ENCODE data around the gene OR2C1. TPM values are rescaled to one million over a fixed set of nuclear protein-coding genes. Genes with fewer than 3 reads are reported as not detected.

OR2C1 gene
- total RNA-seq, 1 donor from 2014 or later = not detected

GRCh38 chr16:3362931-3363330 is 7.2 kb downstream of the OR2C1 start:
- DNase-seq (ENCODE audit: low read depth) = no peak
- no peak overlapping the region for H3K4me3 ChIP-seq (ENCODE audit: low read depth, low read length)
- TF ChIP-seq, protein P1, sequence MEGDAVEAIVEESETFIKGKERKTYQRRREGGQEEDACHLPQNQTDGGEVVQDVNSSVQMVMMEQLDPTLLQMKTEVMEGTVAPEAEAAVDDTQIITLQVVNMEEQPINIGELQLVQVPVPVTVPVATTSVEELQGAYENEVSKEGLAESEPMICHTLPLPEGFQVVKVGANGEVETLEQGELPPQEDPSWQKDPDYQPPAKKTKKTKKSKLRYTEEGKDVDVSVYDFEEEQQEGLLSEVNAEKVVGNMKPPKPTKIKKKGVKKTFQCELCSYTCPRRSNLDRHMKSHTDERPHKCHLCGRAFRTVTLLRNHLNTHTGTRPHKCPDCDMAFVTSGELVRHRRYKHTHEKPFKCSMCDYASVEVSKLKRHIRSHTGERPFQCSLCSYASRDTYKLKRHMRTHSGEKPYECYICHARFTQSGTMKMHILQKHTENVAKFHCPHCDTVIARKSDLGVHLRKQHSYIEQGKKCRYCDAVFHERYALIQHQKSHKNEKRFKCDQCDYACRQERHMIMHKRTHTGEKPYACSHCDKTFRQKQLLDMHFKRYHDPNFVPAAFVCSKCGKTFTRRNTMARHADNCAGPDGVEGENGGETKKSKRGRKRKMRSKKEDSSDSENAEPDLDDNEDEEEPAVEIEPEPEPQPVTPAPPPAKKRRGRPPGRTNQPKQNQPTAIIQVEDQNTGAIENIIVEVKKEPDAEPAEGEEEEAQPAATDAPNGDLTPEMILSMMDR (conservative IDR thresholded peaks at IDR 0.05; ENCODE audit: low read depth, low read length) = no peak

- TF ChIP-seq, protein P1 (conservative IDR thresholded peaks at IDR 0.05; ENCODE audit: low read depth, low read length) = no peak
- H3K4me3 ChIP-seq (ENCODE audit: low read depth, low read length) = no peak overlapping the region
Observed at GRCh38 chr16:3363793-3364192, 8.1 kb downstream of the OR2C1 start.

GRCh38 chr16:3364774-3365427 is 9.2 kb downstream of the OR2C1 start:
- TF ChIP-seq, protein P1 (conservative IDR thresholded peaks at IDR 0.05; ENCODE audit: low read depth, low read length) = no peak
- H3K4me3 ChIP-seq (ENCODE audit: low read depth, low read length) = peak overlapping the region; percentile 62
- peak; percentile 37 for DNase-seq (ENCODE audit: low read depth)

More at GRCh38 chr16:3363793-3364192, 8.1 kb downstream of the OR2C1 start:
- no peak for DNase-seq (ENCODE audit: low read depth)

DNA sequence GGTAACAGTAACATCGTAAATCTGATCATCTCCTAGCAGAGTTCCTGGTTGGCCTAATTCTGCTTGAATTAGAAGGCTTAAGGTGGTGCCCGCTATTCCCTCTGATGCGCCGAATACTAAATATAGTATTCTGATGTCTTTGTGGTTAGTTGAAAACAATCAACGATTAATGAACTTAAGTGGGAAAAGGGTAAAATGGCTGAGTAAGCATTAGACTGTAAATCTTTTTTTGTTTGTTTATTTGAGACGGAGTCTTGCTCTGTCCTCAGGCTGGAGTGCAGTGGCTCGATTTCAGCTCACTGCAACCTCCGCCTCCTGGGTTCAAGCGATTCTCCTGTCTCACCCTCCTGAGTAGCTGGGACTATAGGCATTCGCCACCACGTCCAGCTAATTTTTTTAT is 13.4 kb downstream of the OR2C1 start:
- H3K4me3 ChIP-seq (ENCODE audit: low read depth, low read length) = no peak overlapping the region
- DNase-seq (ENCODE audit: low read depth) = no peak
- TF ChIP-seq, protein P1 (conservative IDR thresholded peaks at IDR 0.05; ENCODE audit: low read depth, low read length) = no peak

- H3K4me3 ChIP-seq (ENCODE audit: low read depth, low read length) = no peak overlapping the region
- TF ChIP-seq, protein P1 (conservative IDR thresholded peaks at IDR 0.05; ENCODE audit: low read depth, low read length) = no peak
- DNase-seq (ENCODE audit: low read depth) = no peak
Observed at GRCh38 chr16:3375680-3376079, 20.0 kb downstream of the OR2C1 start.

DNA sequence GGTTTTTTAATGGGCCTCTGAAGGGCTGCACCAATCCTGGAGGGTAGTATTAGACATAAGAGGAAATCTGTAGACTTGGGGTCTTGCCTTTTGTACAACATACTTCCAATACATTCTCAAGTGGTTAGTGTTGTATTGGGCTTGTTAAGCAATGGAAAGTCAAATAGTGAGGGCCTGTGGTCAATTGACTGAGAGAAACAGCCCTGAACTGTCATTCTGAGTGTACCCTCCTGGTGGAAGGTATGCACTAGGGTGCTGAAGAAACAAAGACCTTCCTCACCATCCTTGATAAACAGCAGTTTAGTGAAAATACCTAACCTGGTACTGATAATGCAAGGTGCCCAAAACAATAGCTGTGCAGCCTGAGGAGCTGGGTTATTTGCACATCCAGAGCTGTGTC is 22.2 kb downstream of the OR2C1 start:
- no peak overlapping the region for H3K4me3 ChIP-seq (ENCODE audit: low read depth, low read length)
- TF ChIP-seq, protein P1 (conservative IDR thresholded peaks at IDR 0.05; ENCODE audit: low read depth, low read length) = no peak
- DNase-seq (ENCODE audit: low read depth) = no peak

GRCh38 chr16:3383045-3383448 is 27.4 kb downstream of the OR2C1 start:
- no peak for DNase-seq (ENCODE audit: low read depth)
- TF ChIP-seq, protein P1 (conservative IDR thresholded peaks at IDR 0.05; ENCODE audit: low read depth, low read length) = no peak
- H3K4me3 ChIP-seq (ENCODE audit: low read depth, low read length) = no peak overlapping the region

Data from epithelial cell of proximal tubule (primary cell).